ENCODE results near the gene PSMF1. TPM values are rescaled to one million over a fixed set of nuclear protein-coding genes. Genes with fewer than 3 reads are reported as not detected.

PSMF1 gene
- total and polyA plus RNA-seq, 2 donors (not counting 3 experiments of a cell fraction or from before 2014, with no cell fraction given) = 142 to 354 TPM

GRCh38 chr20:1150218-1150617 is 31.8 kb downstream of the PSMF1 start:
- CTCF ChIA-PET = interaction anchor here (0.8 to 1.0 kb wide), 2 partner anchors 17 to 194 kb away, joined by 3 read pairs; no protein-coding TSS in a partner anchor
- intact Hi-C loops (cut with micrococcal nuclease) = no loop called here
- TF ChIP-seq MAX (IDR thresholded peaks at IDR 0.05; ENCODE audit: insufficient read depth, insufficient read length) = no peak
- TF ChIP-seq POLR2A (IDR thresholded peaks at IDR 0.05; ENCODE audit: low read depth, low read length) = no peak
- no peak for TF ChIP-seq JUN (IDR thresholded peaks at IDR 0.05; ENCODE audit: borderline replicate concordance, insufficient read depth, insufficient read length, low read depth)
- no peak for TF ChIP-seq GATA2 (IDR thresholded peaks at IDR 0.05; ENCODE audit: insufficient read depth, insufficient read length, low read depth, low read length)
- TF ChIP-seq MYC (IDR thresholded peaks at IDR 0.05; ENCODE audit: low read depth, low read length) = no peak
- no peak for TF ChIP-seq CTCF (IDR thresholded peaks at IDR 0.05; ENCODE audit: extremely low read depth in 1 of 2, insufficient read depth in 1 of 2, low read depth in 1 of 2, low read length in 2 of 2)
- TF ChIP-seq POLR2AphosphoS5 (IDR thresholded peaks at IDR 0.05; ENCODE audit: insufficient read depth, low read depth, low read length) = no peak
- TF ChIP-seq EZH2 (IDR thresholded peaks at IDR 0.05; ENCODE audit: borderline replicate concordance, low read depth, low read length, severe bottlenecking) = no peak
- no peak for TF ChIP-seq FOS (IDR thresholded peaks at IDR 0.05; ENCODE audit: borderline replicate concordance, insufficient read depth, low read length)
- FAIRE-seq (no peak), DNase-seq (ENCODE audit: low read depth, low spot score) (no peak)
- no peak overlapping the region for H3K27ac ChIP-seq (ENCODE audit: insufficient read depth, low read depth, low read length)
- peaks cover 2% of the 10 kb centered on the region for H3K79me2 ChIP-seq (ENCODE audit: control insufficient read depth, insufficient read depth, low read length)
- POLR2A ChIA-PET = no interaction called here
- no peaks in the 10 kb centered on the region for H3K27me3 ChIP-seq (ENCODE audit: control insufficient read depth in 2 of 2, insufficient read depth in 2 of 2, low read length in 2 of 2)
- H3K4me2 ChIP-seq (ENCODE audit: insufficient read depth, low read length) = no peak overlapping the region
- BruUV-seq (replicated peaks) = no TSS peak
- H4K20me1 ChIP-seq (replicated peaks; ENCODE audit: control insufficient read depth, extremely low read depth, insufficient read depth, low read length) = no peaks in the 10 kb centered on the region
- no peak overlapping the region for H3K4me3 ChIP-seq (replicated peaks in 1 of 3; ENCODE audit: insufficient read depth in 1 of 3, low read depth in 1 of 3, low read length in 3 of 3)
- no peaks in the 10 kb centered on the region for H3K9me3 ChIP-seq (replicated peaks; ENCODE audit: control insufficient read depth, insufficient read depth, low read length)
- H3K9ac ChIP-seq (replicated peaks; ENCODE audit: extremely low read depth, insufficient read depth, low read length) = no peak overlapping the region
- dilution Hi-C loops (cut with MboI; ENCODE audit: extremely low pct_ligation_motif_present, low sequenced_read_pairs) = no loop called here
- peaks cover 2 to 21% of the 10 kb centered on the region in 2 experiments for H3K36me3 ChIP-seq (ENCODE audit: control insufficient read depth in 2 of 2, extremely low read depth in 1 of 2, insufficient read depth in 2 of 2, low read length in 2 of 2)
- H2AFZ ChIP-seq (ENCODE audit: low read depth, low read length) = no peak overlapping the region
- no peaks in the 10 kb centered on the region for H3K9me1 ChIP-seq (replicated peaks; ENCODE audit: control insufficient read depth, extremely low read depth, insufficient read depth, low read length)
- no peaks in the 10 kb centered on the region for H3K4me1 ChIP-seq (ENCODE audit: control insufficient read depth, extremely low read depth, insufficient read depth, low read length)

Data from endothelial cell of umbilical vein (primary cell).